NCI-H1930 (cell line): ENCODE data around the gene TLN1.

ENCODE experiments used
- DNase-seq, 2 experiments: peaks; one replicate each; lab custom pipeline; 2025; lab: John Stamatoyannopoulos, UW

TLN1 gene

DNA sequence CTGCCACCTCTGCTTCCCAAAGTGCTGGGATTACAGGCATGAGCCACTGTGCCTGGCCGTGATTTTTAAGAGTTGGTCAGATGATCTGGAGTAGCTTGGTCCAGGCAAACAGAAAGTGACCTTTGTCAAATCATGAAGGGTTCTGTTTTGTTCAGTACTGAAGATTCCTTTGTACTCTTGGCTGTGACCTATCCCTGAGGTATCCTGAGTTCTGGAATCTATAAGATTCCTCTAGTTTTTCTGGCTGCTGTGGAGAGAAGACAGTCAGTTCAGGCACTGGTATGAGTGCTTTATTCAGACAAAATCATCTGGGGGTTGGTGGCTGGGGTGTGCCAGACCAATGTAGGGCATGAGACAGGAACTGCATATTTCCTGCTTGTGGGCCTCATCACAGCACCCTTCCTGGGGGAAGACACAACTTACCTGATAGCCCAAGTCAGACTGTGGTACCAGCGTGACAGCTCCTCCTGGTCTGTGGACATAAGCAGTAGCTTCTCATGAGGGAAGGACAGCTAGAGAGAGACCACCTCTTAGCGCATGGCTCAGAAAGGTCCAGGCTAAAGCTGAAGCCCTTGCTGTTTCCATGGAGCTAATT lies 70.1 kb downstream of the TLN1 start:
- no peak for DNase-seq

DNA sequence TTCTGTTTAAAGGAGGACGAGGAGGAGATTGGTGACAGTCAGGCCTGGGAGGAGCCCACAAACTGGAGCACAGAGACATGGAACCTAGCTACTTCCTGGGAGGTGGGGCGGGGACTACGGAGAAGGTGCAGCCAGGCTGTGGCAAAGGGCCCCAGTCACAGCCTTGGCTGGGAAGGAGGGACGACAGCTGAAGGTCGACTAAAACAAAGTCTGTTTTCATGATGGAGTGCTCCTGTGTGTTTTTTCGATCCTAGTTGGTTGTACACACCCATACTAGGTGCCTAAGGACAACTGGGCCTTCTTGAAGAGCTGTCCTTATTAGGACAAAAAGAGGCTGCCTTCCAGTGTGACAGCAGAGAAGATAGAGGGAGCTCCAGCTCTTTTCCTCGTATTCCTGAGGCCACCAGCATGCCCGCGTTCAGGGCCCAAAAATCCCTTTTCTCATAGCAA lies 71.0 kb downstream of the TLN1 start:
- DNase-seq = peak in 1 of 2 experiments; percentile 22

DNA sequence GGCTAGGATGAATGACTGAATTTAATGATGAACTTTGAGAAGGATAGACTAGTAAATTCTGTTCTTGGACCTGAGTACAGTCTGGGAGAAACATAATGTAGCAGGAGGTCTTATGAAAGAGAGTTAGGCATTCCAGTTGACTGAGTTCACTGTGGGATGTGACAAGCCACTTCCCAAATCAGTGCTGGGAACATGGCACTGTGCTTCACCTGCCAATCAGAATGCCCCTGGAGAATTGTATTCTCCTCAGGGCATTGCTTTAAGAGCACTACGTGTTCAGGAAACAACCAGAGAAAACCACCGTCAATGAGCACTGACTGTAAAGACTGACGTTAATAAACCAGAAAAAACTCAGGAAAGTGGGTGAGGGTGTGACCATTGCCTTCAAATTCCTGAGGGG lies 72.7 kb downstream of the TLN1 start:
- no peak for DNase-seq

DNA sequence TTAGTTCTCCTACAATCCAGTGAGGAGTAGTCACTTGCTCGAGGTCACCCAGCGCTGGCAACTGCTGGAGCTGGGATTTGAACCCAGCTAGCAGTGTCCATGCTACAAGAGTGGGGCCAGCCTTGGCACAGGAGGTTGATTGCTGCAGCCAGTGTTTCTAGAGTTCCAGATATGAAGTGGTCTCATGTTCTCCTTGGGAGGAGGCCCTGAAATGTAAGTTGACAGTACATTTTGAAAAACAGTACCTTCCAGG lies 73.1 kb downstream of the TLN1 start:
- DNase-seq = no peak

DNA sequence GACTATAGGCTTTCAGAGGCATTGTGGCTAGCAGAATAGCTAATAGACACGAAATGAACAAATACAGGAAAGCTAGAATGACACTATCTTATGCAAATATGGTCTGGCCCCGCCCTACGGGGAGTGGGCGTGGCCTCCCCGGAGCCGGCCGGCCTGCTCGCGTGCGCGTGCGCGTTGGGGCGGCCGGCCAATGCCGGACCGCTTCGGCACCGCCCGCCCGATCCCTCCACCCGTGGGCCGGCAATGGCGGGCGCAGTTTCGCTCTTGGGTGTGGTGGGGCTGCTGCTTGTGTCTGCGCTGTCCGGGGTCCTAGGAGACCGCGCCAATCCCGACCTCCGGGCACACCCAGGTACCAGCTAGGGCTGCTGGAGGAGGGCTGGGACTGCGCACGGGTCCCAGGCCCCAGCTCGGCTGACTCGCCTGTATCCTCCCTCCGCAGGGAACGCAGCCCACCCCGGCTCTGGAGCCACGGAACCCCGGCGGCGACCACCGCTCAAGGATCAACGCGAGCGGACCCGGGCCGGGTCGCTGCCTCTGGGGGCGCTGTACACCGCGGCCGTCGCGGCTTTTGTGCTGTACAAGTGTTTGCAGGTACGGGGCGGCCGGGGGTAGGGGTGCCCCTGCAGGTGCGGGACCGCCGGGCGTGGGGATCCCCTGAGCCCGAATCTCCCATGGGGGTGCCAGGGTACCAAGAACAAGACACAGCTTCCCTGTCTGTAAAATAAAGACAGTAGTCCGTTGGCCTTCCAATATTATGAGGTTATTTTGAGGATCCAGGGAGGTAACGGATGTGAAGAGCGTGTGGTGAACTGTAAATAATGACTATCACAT lies 73.6 kb downstream of the TLN1 start, which contains the start of gene CCDC107:
Gene CCDC107 (plus strand): TSS at position 156 of the 831 bp plus-strand sequence. CDS start 88 bp downstream, at position 244.
- peak; percentile 74 to 93 for DNase-seq

DNA sequence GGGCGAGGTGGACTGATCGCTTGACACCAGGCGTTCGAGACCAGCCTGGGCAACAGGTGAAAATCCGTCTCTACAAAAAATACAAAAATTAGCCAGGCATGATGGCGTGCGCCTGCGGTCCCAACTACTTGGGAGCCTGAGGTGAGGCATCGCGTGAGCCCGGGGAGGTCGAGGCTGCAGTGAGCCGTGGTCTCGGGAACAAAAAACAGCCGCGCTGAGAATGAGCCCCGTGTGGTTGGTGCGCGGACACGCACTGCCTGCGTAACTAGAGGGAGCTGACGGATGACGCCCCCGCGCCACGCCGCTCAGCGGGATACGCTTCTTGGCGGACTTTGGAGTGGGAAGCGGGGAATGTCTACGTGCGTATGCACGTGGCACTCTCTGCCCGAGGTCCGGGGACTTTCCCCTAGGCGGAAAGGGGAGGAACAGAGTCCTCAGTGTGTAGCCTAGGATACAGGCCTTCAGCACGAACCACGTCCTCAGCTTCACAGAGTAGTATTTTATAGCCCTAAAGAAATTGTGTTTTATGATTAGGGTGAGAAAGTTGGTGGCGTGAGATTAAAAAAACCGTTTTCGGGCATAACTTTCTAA lies 74.4 kb downstream of the TLN1 start, which contains the start of gene RMRP:
Gene RMRP (minus strand): TSS at position 474 of the 591 bp plus-strand sequence.
- peak; percentile 99 for DNase-seq

DNA sequence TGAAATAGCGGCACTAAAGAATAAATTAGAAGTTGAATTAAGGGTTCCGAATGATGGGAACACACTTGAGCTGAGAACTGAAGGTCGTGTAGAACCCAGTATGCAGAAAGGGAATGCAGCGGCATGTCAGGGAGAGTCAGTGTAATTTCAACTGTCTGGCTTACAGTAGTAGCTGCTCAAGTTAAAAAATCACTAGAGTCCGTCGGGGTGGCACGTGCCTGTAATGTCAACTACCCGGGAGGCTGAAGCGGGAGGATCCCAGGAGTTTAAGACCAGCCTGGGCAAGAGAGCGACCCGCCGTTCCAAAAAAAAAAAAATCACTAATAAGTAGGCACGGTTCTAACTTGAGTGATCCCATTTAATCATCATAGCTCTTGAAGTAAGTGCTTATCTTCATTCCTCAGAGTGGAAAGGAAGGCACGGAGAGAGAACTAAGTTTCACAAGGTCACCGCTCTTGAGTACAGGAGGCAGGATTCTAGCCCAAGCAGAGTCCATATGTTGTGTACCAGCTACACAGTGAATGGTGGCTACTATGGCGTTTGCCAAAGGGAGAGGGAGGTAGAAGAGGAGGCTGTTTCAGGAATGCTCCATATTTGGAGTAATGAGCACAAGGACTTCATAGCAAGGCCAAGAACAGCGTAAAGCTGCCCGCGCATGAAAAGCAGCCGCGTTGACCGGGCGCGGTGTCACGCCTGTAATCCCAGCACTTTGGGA lies 75.0 kb downstream of the TLN1 start:
- peak in 1 of 2 experiments; percentile 59 for DNase-seq

DNA sequence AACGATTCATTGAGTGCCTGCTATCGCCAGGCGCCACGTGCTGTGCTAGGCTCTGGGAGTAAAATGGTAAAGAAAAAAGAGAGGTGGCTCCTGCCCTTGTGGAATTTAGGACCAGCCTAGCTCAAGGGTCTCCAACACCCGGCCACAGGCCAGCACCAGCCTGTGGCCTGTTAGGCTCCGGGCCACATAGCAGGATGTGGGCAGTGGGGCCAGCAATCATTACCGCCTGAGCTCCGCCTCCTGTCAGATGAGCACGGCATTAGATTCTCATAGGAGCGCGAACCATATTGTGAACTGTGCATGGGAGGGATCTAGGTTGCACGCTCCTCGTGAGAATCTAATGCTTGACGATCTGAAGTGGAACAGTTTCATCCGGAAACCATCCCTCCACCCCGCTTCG lies 75.6 kb downstream of the TLN1 start:
- DNase-seq = no peak

DNA sequence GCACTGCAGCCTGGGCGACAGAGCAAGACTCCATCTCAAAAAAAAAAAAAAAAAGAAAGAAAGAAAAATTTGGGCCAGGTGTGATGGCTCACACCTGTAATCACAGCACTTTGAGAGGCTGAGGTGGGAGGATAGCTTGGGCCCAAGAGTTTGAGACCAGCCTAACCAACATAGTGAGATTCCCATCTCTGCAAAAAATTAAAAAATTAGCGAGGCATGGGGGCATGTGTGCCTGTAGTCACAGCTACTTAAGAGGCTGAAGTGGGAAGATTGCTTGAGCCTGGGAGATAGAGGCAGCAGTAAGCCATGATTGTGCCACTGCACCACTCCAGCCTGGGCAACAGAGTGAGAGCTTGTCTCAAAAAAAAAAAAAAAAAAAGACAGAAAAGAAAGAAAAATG lies 78.4 kb downstream of the TLN1 start:
- no peak for DNase-seq

DNA sequence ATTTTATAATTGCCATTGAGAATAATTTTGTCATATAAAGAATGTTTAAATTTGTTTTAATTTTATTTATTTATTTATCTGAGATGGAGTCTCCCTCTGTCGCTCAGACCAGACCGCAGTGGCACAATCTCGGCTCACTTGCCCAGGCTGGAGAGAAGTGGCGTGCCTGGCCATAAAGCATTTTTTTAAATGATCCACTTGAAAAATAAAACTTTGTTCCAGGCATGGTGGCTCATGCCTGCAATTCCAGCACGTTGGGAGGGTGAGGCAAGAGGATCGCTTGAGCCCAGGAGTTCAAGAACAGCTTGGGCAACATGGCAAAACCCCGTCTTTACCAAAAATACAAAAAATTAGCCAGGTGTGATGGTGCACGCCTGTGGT lies 79.2 kb downstream of the TLN1 start:
- DNase-seq = no peak

DNA sequence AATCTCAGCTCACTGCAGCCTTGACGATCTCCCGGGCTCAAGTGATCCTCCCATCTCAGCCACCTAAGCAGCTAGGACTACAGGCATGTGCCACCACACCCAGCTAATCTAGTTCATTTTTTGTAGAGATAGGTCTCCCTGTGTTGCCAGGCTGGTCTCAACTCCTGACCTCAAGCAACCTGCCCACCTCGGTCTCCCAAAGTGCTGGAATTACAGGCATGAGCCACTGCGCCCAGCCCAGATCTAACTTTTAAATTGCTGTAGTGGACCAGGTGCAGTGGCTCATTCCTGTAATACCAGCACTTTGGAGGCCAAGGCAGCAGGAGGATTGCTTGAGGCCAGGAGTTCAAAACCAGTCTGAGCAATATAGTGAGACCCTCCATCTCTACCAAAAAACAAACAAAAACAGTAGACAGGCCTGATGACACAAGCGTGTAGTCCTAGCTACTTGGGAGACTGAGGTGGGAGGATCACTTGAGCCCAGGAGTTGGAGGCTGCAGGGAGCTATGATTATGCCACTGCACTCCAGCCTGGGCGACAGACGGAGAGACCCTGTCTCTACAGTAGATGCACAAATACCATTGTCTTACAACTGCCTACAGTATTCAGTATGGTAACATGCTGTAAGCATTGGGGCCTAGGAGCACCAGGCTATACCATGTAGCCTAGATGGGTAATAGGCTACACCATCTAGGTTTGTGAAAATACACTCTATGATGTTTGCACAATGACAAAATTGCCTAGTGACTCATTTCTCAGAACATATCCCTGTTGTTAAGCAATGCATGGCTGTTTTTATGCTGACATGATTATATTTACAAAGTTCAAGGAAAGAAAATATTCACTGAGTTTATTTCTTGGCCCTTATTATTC lies 79.8 kb downstream of the TLN1 start:
- DNase-seq = no peak

DNA sequence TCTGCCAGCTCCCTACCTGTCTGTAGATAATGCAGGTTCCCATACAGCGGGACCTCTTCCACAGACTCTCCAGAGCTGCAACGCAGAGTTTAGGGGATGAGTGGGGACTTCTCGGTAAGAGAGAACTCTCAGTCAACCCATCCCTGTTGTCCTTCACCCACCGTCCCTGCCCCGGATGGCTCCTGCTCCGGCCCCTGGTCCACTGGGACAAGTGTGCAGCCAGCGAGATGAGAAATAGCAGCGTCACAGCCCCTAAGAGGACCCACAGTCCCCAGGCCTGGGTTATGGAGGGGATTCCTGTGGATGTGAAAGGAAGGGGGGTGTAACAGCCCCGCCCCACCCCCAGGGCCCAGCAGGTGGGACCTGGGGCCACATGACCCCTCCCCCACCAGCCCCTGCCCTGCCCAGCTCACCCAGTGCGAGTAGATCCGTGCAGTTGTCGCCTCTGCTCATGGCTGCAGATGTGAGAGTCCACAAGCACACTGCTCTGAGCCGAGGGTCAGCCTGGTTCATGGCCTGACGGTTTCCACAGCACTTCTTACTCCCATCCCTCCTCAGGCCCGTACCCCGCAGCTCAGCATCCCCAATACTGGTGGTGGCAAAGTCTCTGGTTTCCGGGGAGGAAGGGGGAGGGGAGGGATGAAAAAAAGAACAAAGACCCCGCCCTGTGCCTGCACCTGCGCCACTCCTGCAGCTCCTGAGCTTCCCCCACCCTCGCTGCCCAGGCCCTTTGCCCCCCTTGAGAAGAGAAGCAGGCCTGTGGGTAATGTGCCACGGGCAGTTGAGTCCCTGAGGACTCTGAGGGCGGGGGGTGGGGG lies 81.4 kb downstream of the TLN1 start, which contains the start of gene SIT1:
Gene SIT1 (minus strand): TSS at position 591 of the 818 bp plus-strand sequence. CDS start 78 bp downstream, at position 513.
- DNase-seq = no peak

DNA sequence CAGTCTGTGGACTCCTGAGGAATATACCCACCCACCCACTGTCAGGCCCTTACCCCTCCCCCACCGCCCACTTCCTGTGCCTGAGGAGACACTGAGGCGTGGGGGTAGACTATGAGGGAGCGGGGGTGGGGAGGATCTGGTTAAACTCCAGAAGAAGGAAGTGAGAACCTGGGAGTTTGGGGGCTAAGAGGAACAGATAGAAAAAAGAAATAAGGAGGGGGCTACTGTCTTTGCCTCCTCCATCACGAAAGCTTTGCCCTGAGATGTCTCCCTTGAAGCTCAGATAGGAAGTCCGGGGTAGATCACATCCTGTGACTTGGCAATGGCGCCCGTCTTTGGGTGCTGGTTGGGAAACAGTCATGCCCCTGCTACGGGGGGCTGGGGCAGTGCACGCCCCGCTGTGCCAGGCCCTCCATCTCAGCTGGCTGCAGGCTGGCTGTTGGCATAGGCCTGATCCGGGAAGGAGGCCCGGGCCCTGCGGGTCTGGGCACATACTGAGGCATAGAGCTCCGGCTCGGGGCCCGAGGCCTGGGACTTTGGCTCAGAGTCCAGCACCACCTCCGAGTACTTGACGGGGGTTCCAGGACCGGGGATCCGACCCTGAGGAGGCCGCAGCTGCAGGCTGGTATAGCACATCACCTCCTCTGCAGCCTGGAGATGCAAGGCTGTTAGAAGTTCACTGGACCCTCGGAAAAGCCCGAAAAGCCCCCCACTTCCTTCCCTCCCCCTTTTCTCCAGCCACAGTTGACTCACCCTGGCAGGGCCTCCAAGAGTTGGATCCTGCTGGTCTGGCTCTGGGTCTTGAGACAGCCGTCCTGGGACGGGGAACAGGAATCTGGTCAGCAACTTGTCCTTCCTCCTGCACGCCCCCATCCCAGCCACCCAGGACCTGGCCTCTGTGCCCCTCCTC lies 82.3 kb downstream of the TLN1 start:
- DNase-seq = no peak
